Measurements from ENCODE around the gene CXCL1.
"Not testable (repeated sequence)": the region's sequence is repeated elsewhere in the genome, so short reads cannot be mapped to it uniquely, and the experiment has no call there.

CXCL1 gene

DNA sequence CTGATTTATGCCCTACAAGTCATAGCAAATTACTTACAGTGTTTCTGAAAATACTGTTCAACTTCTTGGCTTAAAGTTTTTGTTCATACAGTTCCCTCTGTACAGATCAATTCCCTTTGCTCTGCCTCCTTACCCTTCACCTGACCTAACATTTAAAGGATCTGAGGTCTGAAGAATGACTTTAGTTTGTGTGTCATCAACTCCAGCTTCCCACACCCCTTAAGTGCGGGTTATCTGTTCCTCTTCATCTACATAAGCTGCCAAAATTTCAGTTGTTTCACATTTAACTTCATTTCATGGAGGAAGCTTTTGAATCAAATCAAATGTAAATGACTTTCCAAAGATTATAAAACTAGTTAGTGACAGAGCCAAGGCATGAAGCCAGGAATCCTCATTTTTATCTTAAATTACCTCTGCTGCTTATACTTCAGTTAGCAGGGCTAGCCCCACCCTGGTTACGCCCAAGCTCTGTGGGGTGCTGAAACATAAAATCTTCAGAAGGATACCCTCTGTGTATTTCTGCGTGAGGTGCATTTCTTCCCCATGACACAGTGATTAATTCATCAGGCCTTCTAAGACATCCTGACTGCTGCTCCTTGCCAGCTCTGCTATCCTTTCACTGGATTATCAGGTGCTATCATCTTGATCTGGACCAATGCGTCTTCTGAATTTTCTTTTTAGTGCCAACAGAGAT is 16.5 kb downstream of the CXCL1 start:
- no peak for DNase-seq

DNA sequence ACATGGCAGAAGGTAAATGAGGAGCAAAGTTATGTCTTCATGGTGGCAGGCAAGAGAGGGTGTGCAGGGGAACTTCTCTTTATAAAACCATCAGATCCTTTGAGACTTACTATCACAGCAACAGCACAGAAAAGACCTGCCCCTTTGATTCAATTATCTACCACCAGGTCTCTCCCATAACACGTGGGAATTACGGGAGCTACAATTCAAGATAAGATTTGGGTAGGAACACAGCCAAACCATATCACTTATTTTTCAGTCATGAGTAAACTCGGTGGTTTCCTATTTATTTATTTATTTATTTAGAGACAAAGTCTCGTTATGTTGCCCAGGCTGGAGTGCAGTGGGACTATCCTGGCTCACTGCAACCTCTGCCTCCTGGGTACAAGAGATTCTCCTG is 22.1 kb downstream of the CXCL1 start:
- no peak for DNase-seq

- no peak for DNase-seq
Measured at GRCh38 chr4:73891739-73892405, 22.7 kb downstream of the CXCL1 start.

- DNase-seq = no peak
Measured at GRCh38 chr4:73892966-73893365, 23.8 kb downstream of the CXCL1 start.

DNA sequence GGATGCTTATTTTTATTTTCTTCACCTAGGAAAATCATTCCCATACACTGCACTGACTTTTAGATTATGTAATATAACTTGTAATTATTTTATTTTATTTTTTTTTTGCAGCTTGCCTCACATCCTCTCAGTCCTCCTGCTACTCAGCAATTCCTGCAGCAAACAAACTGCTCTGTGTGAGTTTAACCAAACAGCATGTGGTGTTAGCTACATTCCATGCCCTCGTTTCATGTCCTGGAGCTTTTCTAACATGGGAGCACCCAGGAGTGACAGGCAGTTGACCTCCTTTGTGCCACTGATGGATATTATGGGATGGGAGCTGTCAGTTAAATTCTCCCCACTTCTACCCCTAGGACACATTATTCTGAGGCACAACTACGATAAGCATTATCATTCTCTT is 24.8 kb downstream of the CXCL1 start:
- no peak for DNase-seq

DNA sequence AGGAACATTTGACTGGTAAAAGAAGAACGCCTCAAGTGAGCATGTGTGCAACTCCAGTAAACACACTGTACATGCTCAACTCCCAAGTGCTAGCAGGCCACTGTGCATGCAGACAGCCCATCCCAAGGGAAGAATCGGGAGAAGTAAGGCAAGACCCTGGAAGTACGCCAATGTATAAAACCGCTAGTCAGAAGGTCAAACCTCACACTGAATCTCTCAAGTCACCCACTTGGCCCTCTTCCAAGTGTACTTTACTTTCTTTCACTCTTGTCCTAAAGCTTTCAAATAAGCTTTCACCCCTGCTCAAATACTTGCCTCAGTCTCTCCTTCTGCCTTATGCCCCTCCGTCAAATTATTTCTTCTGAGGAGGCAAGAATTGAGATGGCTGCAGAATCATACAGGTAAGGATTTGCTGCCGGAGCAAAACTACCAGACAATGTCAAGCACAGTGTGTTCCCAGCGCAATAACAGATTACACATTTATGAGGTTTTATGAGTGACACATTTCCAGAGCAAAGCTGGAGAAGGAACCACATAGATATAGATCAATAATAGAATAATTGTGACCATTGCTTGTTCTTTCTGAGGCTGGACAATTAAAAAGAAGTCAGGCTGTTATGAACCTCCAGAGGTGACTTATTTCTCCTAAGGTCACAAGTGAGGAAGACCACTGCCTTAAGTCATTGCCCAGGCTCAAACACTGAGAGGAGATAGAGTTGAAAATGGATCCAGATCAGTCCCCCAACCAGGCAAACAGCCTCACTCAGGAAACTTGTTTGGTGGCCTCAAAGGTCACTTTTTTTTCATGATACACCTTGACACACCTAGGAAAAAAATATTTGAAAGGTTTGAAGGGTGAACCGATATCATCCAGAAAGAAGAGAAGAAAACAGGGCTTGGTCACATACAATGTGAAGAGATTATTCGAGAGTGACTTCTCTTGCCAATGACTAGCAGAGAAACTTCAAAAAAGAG is 26.3 kb downstream of the CXCL1 start:
- DNase-seq = no peak

GRCh38 chr4:73896416-73896815 is 27.2 kb downstream of the CXCL1 start:
- DNase-seq = no peak

GRCh38 chr4:73897380-73898136 is 28.4 kb downstream of the CXCL1 start:
- no peak for DNase-seq

- not testable (repeated sequence) for DNase-seq
Measured at GRCh38 chr4:73899338-73899737, 30.1 kb downstream of the CXCL1 start.

GRCh38 chr4:73901031-73901430 is 31.8 kb downstream of the CXCL1 start:
- DNase-seq = no peak

GRCh38 chr4:73902038-73902637 is 32.9 kb downstream of the CXCL1 start:
- DNase-seq = no peak

- DNase-seq = no peak
Measured at GRCh38 chr4:73902817-73903547, 33.8 kb downstream of the CXCL1 start.

GRCh38 chr4:73904491-73904890 is 35.3 kb downstream of the CXCL1 start:
- no peak for DNase-seq

DNA sequence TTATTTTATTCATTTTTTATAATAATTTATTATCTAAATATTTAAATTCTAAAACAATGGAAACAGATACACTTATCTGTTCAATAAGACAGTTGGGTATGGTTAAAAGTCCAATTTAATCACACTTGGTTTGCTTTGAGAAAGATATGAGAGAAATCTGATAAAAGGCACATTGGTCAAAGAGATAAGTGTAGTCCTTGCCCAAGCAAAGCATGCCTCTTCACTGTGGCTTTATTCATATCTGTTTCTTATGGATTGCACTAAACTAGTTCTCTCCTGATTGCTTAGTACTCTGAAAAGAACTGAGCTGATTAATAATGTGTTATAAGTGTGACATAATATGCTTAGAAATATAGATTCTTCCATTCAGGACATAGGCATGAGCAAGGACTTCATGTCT is 39.8 kb downstream of the CXCL1 start:
- no peak for DNase-seq

DNA sequence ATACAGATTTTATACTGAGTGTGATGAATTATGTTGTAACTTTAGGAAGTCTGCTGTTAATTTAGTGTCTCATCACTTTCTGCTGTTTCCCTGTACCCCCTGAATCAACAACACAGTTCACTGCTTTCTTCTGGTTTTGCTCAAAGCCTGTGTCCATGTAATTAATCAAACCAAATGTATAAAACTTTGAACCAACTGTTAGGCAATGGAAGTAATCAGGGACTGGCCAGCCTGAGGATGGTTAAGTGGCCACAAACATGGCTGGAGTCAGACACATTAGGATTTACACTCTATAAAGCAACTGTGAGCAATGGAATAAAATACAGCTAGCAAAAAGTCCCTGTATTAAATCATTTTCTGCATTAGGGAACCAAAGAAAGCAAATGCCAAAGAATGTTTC is 42.6 kb downstream of the CXCL1 start:
- DNase-seq = no peak

DNA sequence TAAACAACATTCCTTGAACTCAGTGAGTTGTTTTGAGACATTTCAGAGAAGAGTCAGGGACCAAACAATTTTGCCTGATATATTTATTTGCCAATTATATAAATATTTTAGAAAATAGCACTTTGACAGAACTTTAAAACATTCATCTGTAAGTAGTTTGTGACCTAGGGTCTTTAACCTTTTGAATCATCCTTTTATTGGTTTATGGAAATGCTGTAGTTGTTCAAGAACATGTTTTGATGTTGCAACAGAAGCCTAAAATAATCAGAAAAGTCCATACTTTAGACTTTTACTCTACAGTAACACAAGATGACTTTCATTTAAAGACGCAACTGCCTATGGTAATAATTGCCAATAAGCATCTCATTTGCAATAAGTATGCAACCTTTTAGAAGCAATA is 43.0 kb downstream of the CXCL1 start:
- DNase-seq = no peak

GRCh38 chr4:73914071-73914470 is 44.9 kb downstream of the CXCL1 start:
- no peak for DNase-seq

DNA sequence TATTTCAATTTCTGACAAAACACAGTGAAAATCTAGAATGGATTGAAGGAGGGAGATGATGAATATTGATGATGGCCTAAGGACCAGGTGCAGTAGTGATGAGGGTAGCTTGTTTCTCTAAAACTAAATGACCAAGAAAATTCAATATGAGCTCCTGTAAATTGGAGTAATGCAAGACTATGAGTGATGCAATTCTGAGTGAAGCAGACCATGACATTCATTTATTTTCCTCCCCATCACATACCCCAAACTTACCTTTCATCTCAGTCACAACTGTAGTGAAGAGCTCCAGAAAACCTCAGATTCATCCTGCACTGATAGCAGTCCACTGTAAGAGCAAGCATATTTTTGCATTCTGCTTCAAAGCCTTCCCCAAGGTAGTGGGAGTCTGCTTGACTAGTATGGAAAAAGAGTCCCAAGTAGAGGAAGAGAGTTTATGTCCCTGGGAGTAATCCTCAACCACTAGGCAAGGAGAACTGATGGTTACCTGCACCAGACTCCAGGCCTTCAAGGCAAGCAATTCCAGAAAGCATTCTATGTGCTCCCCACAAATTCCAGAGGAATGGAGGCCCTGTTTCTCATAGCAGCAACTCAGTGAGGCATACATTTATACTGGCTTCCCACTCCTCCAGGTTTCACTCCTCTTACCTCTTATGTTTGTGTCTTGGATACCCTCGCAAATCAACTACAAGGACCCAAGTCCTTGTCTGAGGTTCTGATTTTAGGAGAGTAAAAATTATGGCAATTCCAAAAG is 47.2 kb downstream of the CXCL1 start:
- DNase-seq = no peak

DNA sequence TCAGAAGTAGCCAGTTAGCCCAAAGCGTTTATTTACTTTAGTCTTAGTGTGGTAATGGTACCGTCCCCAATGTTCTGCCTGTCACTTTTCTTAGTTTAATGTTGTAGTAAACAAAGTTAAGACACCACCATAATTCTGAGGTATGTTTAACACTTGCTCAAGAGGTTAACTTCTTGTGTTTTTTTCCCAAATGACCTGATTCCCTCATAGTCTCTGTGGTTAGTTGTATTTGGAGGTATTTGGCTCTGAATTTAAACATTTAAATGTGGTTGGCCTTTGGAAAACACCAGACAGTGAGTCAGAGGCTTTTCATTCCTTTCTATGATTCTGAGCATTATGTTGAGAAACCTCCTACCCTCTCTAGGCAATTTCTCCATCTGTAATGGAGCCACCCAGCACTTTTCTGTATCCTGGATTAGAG is 47.9 kb downstream of the CXCL1 start:
- no peak for DNase-seq

- DNase-seq = no peak
Measured at GRCh38 chr4:73918058-73918457, 48.9 kb downstream of the CXCL1 start.

DNA sequence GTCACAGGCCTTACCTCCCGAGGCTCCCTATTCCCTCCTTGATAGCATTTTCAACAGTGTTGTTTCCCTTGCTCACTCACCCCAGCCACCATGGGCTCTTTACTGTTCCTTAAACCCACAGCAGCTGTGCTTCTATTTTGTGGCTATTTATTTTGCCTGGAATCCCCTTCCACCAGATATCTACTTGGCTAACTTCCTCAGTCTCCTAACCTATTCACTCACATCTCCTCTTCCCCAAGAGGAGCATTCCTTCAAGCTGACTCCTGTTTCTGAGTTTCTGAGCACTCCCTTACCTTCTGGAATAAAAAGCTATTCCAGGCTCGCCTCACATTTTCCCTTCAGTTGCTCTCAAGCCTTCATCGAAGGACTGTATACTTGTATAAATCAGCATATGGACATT is 50.5 kb downstream of the CXCL1 start:
- DNase-seq = no peak
